ENCODE results near the gene IFT74. TPM values are rescaled to one million over a fixed set of nuclear protein-coding genes. Genes with fewer than 3 reads are reported as not detected.

The IFT74 gene
- total RNA-seq, 1 experiment from 2014 or later: 6.0 TPM

- TF ChIP-seq TCF7L2 (IDR thresholded peaks at IDR 0.05; ENCODE audit: low read depth, low read length) (no peak), CTCF (IDR thresholded peaks at IDR 0.05) (no peak)
Measured at GRCh38 chr9:27005491-27005890, 49.3 kb downstream of the IFT74 start, which contains the start of gene LRRC19. Gene LRRC19 (minus strand): TSS chr9:27005672. CDS start chr9:26999694, 5,978 bp downstream.

GRCh38 chr9:27019589-27019988 lies 63.4 kb downstream of the IFT74 start:
- DNase-seq (ENCODE audit: low read depth, low spot score): no peak
- Histone ChIP-seq H3K9me3 (ENCODE audit: control insufficient read depth, insufficient read depth, low read depth, low read length) (no peaks in the 10 kb centered on the region), H3K4me3 (ENCODE audit: low read depth in 2 of 2, low read length in 2 of 2) (no peak overlapping the region), H3K4me1 (ENCODE audit: control insufficient read depth, insufficient read depth, low read length) (no peaks in the 10 kb centered on the region), H3K27ac (ENCODE audit: low read length) (no peak overlapping the region), H3K36me3 (ENCODE audit: control insufficient read depth, insufficient read depth, low read length) (no peaks in the 10 kb centered on the region), H3K27me3 (ENCODE audit: control insufficient read depth, insufficient read depth, low read length) (no peaks in the 10 kb centered on the region)
- no peak for TF ChIP-seq REST (IDR thresholded peaks at IDR 0.05; ENCODE audit: insufficient read depth in 1 of 2, low read depth in 2 of 2, low read length in 1 of 2)
- no peak for TF ChIP-seq TCF7L2 (IDR thresholded peaks at IDR 0.05; ENCODE audit: low read depth, low read length)
- no peak for TF ChIP-seq POLR2AphosphoS5 (IDR thresholded peaks at IDR 0.05; ENCODE audit: low read depth, low read length)
- TF ChIP-seq CTCF (IDR thresholded peaks at IDR 0.05): no peak
- TF ChIP-seq SIN3A (IDR thresholded peaks at IDR 0.05; ENCODE audit: borderline replicate concordance, insufficient read depth, low read depth, low read length): no peak
- BruUV-seq (replicated peaks): no TSS peak
- intact Hi-C loops (cut with micrococcal nuclease; ENCODE audit: unreplicated experiment): no loop called here
- ChIA-PET CTCF (interaction anchor here (0.6 kb wide), 1 partner anchor 30 kb away, joined by 3 read pairs; no protein-coding TSS in a partner anchor), POLR2A (no interaction called here)
- in situ Hi-C loops (cut with HindIII; ENCODE audit: low pct_unique_long_range_greater_than_20kb, low sequenced_read_pairs): no loop called here
- no peak for ATAC-seq

More at GRCh38 chr9:27005491-27005890, 49.3 kb downstream of the IFT74 start, which contains the start of gene LRRC19:
- H3K27ac ChIP-seq (ENCODE audit: low read length): no peak within 1 kb of the TSS
- no peaks in the 10 kb centered on the region for H3K36me3 ChIP-seq (ENCODE audit: control insufficient read depth, insufficient read depth, low read length)
- ATAC-seq (no peak), DNase-seq (ENCODE audit: low read depth, low spot score) (no peak)
- no peaks in the 10 kb centered on the region for H3K4me1 ChIP-seq (ENCODE audit: control insufficient read depth, insufficient read depth, low read length)
- in situ Hi-C loops (cut with HindIII; ENCODE audit: low pct_unique_long_range_greater_than_20kb, low sequenced_read_pairs): no loop called here
- no peaks in the 10 kb centered on the region for H3K9me3 ChIP-seq (ENCODE audit: control insufficient read depth, insufficient read depth, low read depth, low read length)
- no TSS peak for BruUV-seq (replicated peaks)
- intact Hi-C loops (cut with micrococcal nuclease; ENCODE audit: unreplicated experiment): no loop called here
- H3K4me3 ChIP-seq (ENCODE audit: low read depth in 2 of 2, low read length in 2 of 2): no peak within 1 kb of the TSS
- ChIA-PET POLR2A (no interaction called here), CTCF (no interaction called here)
- no peaks in the 10 kb centered on the region for H3K27me3 ChIP-seq (ENCODE audit: control insufficient read depth, insufficient read depth, low read length)
